Measurements from ENCODE around the gene PILRB. TPM values are rescaled to one million over a fixed set of nuclear protein-coding genes. Genes with fewer than 3 reads are reported as not detected.
A peak's percentile ranks its signal among the peaks of the same experiment; 100 is the strongest.
"Not testable (repeated sequence)": the region's sequence is repeated elsewhere in the genome, so short reads cannot be mapped to it uniquely, and the experiment has no call there.

The PILRB gene
- total and polyA plus RNA-seq, 7 experiments from 2014 or later = 1.1 to 137 (median 107) TPM

DNA sequence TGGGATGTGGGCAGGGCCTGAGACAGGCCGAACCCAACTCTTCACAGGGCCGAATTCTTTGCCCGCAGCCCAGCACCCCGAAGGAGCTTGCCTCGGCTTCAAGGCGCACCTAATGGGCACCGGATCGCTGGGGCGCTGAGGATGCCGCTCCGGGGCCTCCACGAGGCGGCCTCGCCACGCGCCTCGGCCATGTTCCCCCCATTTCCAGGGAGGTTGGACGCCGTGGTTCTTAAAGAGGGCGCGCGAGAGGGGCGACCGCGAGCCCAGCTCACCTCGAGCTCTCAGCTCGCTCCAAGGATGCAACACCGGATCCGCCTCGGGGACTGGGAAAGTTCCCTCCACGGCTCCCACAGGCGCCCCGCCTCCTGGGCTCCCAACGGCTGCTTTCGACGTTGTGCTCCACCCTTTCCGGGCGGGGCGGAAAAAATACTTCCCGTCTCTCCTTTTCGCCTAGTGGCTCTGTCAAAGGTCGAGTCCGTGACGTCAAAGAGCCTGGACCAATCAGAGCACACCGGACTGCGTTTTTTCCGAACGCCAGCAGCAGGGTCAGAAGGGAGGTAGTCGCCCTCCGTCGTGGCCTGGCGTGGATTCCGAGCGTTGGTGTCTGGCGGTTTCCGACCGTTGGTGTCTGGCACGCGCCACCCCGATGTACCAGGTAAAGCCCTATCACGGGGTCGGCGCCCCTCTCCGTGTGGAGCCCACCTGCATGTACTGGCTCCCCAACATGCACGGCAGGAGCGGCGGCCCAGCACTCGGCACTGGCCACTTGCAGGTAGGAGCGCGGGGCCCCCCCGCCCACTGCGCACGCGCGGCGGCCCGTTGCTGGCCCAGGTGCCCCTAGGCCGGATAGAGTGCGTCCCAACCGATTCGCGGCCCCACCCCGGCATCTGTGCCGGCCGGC is 22.1 kb upstream of the PILRB start:
- H3K27me3 ChIP-seq (ENCODE audit: control insufficient read depth in 2 of 2, insufficient read depth in 2 of 2, low read length in 2 of 2); H3K4me1 ChIP-seq (ENCODE audit: control insufficient read depth in 2 of 2, insufficient read depth in 2 of 2, low read length in 2 of 2); H3K9me3 Mint-ChIP-seq; H3K9me3 ChIP-seq (ENCODE audit: control insufficient read depth in 2 of 3, low read length in 3 of 3); POLR2A ChIA-PET; H3K36me3 Mint-ChIP-seq; H3K27me3 Mint-ChIP-seq; H3K36me3 ChIP-seq (ENCODE audit: control insufficient read depth in 2 of 3, insufficient read depth in 3 of 3, low read length in 3 of 3): not testable (repeated sequence)
- H3K27ac Mint-ChIP-seq = peak overlapping the region; percentile 93 to 99 (median 98)
- DNase-seq (peak; percentile 65 to 87 (median 83)), ATAC-seq (peak; percentile 94)
- peaks cover 6 to 32% (median 20%) of the 10 kb centered on the region in 7 donors for H3K4me1 Mint-ChIP-seq
- peak overlapping the region; percentile 84 for H3K4me3 ChIP-seq (ENCODE audit: low read length)
- H3K27ac ChIP-seq (ENCODE audit: low read depth, low read length) = peak overlapping the region; percentile 92
- intact Hi-C loops (cut with micrococcal nuclease) = loop anchor here (1.0 to 5.0 kb wide), 5 partner anchors 63 to 188 kb away; partner anchors contain the start of genes LAMTOR4 (in 1 of the 2) and MEPCE (in 1 of the 2)
- peak overlapping the region; percentile 93 to 99 (median 97) for H3K4me3 Mint-ChIP-seq
- CTCF ChIA-PET = interaction anchor here (0.6 kb wide), 1 partner anchor 101 kb away, joined by 3 read pairs; the partner anchor contains the start of gene PPP1R35

DNA sequence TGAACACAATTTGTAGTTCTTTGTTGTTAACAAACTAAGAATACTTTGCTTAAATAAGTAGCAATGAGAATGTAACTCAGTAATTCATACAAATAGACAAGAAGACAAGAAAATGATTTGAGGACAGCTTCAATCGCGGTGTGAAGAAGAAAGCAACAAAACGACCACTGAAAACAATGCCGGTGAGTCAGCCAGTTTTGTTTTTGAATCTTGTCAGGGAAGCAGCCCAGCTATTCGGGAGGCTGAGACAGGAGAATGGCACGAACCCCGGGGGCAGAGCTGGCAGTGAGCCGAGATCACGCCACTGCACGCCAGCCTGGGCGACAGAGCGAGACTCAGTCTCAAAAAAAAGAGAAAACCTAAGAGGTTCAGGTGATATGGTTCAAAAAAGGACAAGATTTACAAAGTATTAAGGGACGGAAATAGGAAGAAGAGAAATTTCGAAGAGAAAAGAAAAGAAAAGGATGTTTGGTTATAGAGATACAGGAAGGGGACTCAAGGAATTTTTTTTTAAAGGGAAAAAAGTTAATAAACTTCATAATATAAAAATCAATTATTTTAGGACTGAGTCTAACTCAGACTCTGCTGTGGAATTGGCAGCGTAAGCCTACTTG is 19.7 kb upstream of the PILRB start:
- CTCF ChIA-PET = not testable (repeated sequence)
- intact Hi-C loops (cut with micrococcal nuclease) = loop anchor here in 1 of 2 donors (5.0 kb wide), 1 partner anchor 66 kb away; no protein-coding TSS in a partner anchor

DNA sequence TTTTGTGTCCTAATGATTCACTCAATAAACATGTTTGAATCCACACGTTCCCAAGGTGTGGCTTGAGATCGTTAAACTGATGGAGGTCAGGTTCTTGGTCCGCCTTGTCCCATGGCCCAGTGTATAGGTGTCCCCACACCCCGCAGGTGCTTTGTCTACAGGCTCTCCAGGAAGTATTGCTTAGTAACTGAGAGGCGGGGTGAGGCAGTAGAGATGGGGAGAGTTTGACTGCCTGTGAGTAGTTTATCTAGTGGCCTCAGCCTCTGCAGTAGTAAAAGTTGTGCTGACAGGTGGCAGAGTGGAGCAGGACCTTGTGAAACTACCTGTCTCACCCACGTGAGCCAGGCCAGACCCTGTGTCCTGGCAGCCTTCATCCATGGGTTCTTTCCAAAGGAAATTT is 16.6 kb upstream of the PILRB start:
- DNase-seq; H3K4me3 Mint-ChIP-seq; H3K27me3 Mint-ChIP-seq; ATAC-seq; POLR2A ChIA-PET; H3K4me3 ChIP-seq (ENCODE audit: low read length); H3K4me1 ChIP-seq (ENCODE audit: control insufficient read depth in 2 of 2, insufficient read depth in 2 of 2, low read length in 2 of 2); H3K27ac ChIP-seq (ENCODE audit: low read depth, low read length); H3K9me3 ChIP-seq (ENCODE audit: control insufficient read depth in 2 of 3, low read length in 3 of 3); CTCF ChIA-PET; H3K9me3 Mint-ChIP-seq; H3K27me3 ChIP-seq (ENCODE audit: control insufficient read depth in 2 of 2, insufficient read depth in 2 of 2, low read length in 2 of 2): not testable (repeated sequence)
- H3K36me3 ChIP-seq (ENCODE audit: control insufficient read depth in 2 of 3, insufficient read depth in 3 of 3, low read length in 3 of 3) = peaks cover 0 to 14% (median under 1%) of the 10 kb centered on the region in 3 experiments
- intact Hi-C loops (cut with micrococcal nuclease) = loop anchor here in 1 of 2 donors (10.0 kb wide), 1 partner anchor 346 kb away; no protein-coding TSS in a partner anchor
- Mint-ChIP-seq H3K36me3 (peaks cover 0 to 23% (median 0%) of the 10 kb centered on the region in 5 donors), H3K4me1 (peaks cover 6 to 53% (median 40%) of the 10 kb centered on the region in 7 donors), H3K27ac (peak overlapping the region in 6 of 9 donors; percentile 49 to 86 (median 65))

More for the DNA sequence above, 19.7 kb upstream of the PILRB start:
- H3K27me3 Mint-ChIP-seq; POLR2A ChIA-PET; H3K4me1 ChIP-seq (ENCODE audit: control insufficient read depth in 2 of 2, insufficient read depth in 2 of 2, low read length in 2 of 2); DNase-seq; H3K27ac ChIP-seq (ENCODE audit: low read depth, low read length); H3K4me3 ChIP-seq (ENCODE audit: low read length); H3K9me3 ChIP-seq (ENCODE audit: control insufficient read depth in 2 of 3, low read length in 3 of 3); ATAC-seq; H3K27me3 ChIP-seq (ENCODE audit: control insufficient read depth in 2 of 2, insufficient read depth in 2 of 2, low read length in 2 of 2); H3K9me3 Mint-ChIP-seq: not testable (repeated sequence)
- peak overlapping the region in 6 of 9 donors; percentile 43 to 75 (median 57) for H3K27ac Mint-ChIP-seq
- H3K4me1 Mint-ChIP-seq = peaks cover 6 to 44% (median 30%) of the 10 kb centered on the region in 7 donors
- H3K36me3 ChIP-seq (ENCODE audit: control insufficient read depth in 2 of 3, insufficient read depth in 3 of 3, low read length in 3 of 3) = peaks cover 0 to 14% (median 0%) of the 10 kb centered on the region in 3 experiments
- H3K4me3 Mint-ChIP-seq = peak overlapping the region in 3 of 10 donors; percentile 42 to 79 (median 62)
- H3K36me3 Mint-ChIP-seq = peaks cover 0 to 17% (median 0%) of the 10 kb centered on the region in 5 donors

DNA sequence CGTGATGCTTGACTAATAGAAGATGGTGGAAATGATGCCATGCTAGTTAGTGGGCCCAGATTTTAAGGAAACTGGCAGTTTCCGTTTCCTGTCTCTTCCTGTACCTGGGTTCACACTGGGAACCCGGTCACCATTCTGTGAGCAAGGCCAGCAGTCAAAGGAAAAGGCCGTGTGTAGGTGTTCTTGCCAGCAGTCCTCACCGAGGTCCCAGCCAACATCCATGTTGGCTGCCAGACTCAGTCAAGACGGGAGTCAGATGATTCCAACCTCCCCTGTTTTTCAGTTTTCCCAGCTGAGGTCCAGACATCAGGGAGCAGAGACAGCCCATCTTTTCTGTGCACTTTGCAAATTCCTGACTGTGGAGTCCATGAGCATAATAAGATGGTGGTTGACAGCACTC is 15.2 kb upstream of the PILRB start:
- no peak for DNase-seq
- peak overlapping the region; percentile 49 to 90 (median 73) for H3K27ac Mint-ChIP-seq
- H3K36me3 Mint-ChIP-seq = peaks cover 0 to 32% (median 6%) of the 10 kb centered on the region in 5 donors
- ATAC-seq = no peak
- H3K4me3 ChIP-seq (ENCODE audit: low read length) = no peak overlapping the region
- intact Hi-C loops (cut with micrococcal nuclease) = loop anchor here in 1 of 2 donors (10.0 kb wide), 1 partner anchor 348 kb away; no protein-coding TSS in a partner anchor
- no peaks in the 10 kb centered on the region for H3K27me3 Mint-ChIP-seq
- H3K9me3 Mint-ChIP-seq = no peaks in the 10 kb centered on the region
- CTCF ChIA-PET = no interaction called here
- peaks cover 6 to 46% (median 34%) of the 10 kb centered on the region in 7 donors for H3K4me1 Mint-ChIP-seq
- peak overlapping the region; percentile 38 for H3K27ac ChIP-seq (ENCODE audit: low read depth, low read length)
- peaks cover 0 to 29% (median 9%) of the 10 kb centered on the region in 3 experiments for H3K36me3 ChIP-seq (ENCODE audit: control insufficient read depth in 2 of 3, insufficient read depth in 3 of 3, low read length in 3 of 3)
- H3K9me3 ChIP-seq (ENCODE audit: control insufficient read depth in 2 of 3, low read length in 3 of 3) = no peaks in the 10 kb centered on the region
- POLR2A ChIA-PET = interaction anchor here (0.7 to 1.0 kb wide), 2 partner anchors 87 to 122 kb away, joined by 3 read pairs; partner anchors contain the start of gene MEPCE
- H3K4me1 ChIP-seq (ENCODE audit: control insufficient read depth in 2 of 2, insufficient read depth in 2 of 2, low read length in 2 of 2) = peaks cover 4 to 9% of the 10 kb centered on the region in 2 donors
- no peaks in the 10 kb centered on the region for H3K27me3 ChIP-seq (ENCODE audit: control insufficient read depth in 2 of 2, insufficient read depth in 2 of 2, low read length in 2 of 2)
- no peak overlapping the region for H3K4me3 Mint-ChIP-seq

DNA sequence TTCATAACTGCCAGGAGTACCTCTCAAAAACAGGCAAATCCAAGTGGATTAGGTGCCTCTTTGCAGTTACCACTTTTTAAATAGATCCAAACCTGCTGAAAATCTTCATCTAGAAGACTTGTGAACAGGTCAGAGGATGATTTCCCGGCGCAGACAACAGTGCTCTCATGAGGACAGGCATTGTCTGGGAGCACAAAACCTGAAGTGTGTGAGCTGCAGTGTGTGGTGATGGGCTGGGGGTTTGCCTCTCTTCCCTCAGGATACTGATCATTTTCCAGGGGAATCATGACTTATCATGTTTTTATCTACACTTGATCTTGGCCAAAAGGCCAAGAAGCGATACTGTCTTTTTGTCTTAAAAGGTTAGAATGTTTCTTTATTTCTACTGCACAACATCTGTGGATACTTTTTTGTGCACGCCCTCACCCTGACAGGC is 13.8 kb upstream of the PILRB start:
- peak overlapping the region in 8 of 10 donors; percentile 59 to 86 (median 76) for H3K4me3 Mint-ChIP-seq
- POLR2A ChIA-PET = interaction anchor here (0.6 kb wide), 1 partner anchor 215 kb away, joined by 4 read pairs; no protein-coding TSS in a partner anchor
- peak overlapping the region; percentile 94 to 98 (median 96) for H3K27ac Mint-ChIP-seq
- not testable (repeated sequence) for DNase-seq; H3K4me1 ChIP-seq (ENCODE audit: control insufficient read depth in 2 of 2, insufficient read depth in 2 of 2, low read length in 2 of 2); H3K9me3 Mint-ChIP-seq; ATAC-seq; H3K27me3 ChIP-seq (ENCODE audit: control insufficient read depth in 2 of 2, insufficient read depth in 2 of 2, low read length in 2 of 2); H3K27me3 Mint-ChIP-seq; H3K4me3 ChIP-seq (ENCODE audit: low read length); H3K9me3 ChIP-seq (ENCODE audit: control insufficient read depth in 2 of 3, low read length in 3 of 3)
- H3K4me1 Mint-ChIP-seq = peaks cover 6 to 40% (median 30%) of the 10 kb centered on the region in 7 donors
- CTCF ChIA-PET = interaction anchor here (0.7 to 1.7 kb wide), 4 partner anchors 126 to 211 kb away, joined by 4 to 11 read pairs (median 5); no protein-coding TSS in a partner anchor
- Histone ChIP-seq H3K27ac (ENCODE audit: low read depth, low read length) (peak overlapping the region; percentile 96), H3K36me3 (ENCODE audit: control insufficient read depth in 2 of 3, insufficient read depth in 3 of 3, low read length in 3 of 3) (peaks cover 0 to 40% (median 15%) of the 10 kb centered on the region in 3 experiments)
- intact Hi-C loops (cut with micrococcal nuclease) = loop anchor here (1.0 to 10.0 kb wide), 4 partner anchors 71 to 349 kb away; partner anchors contain the start of genes GPC2 (in 1 of the 2) and STAG3 (in 1 of the 2)
- peaks cover 0 to 29% (median 12%) of the 10 kb centered on the region in 5 donors for H3K36me3 Mint-ChIP-seq

All from naive thymus-derived CD4-positive, alpha-beta T cell (primary cell).